GM11168 (cell line): ENCODE results near the gene TRIM43B.
"Not testable (repeated sequence)": the region's sequence is repeated elsewhere in the genome, so short reads cannot be mapped to it uniquely, and the experiment has no call there.

Experiments
- in situ Hi-C: fragments of 300-500 bp; cut with MboI; formaldehyde crosslinking; loops from one replicate; pipeline ENCODE4 v1.12.0; 2022; ENCODE audit warnings: low sequenced_read_pairs; ENCODE audit not compliant: unreplicated experiment

Gene TRIM43B

GRCh38 chr2:95484654-95485053, at the start of gene TRIM43B:
TRIM43B (minus strand) TSS chr2:95484754; CDS start chr2:95482714, 2,040 bp downstream.
- in situ Hi-C loops = loop anchor here (10.0 kb wide), 1 partner anchor 110 kb away; the partner anchor contains the start of gene TRIM43

GRCh38 chr2:95531254-95531771, 46.8 kb upstream of the TRIM43B start:
- in situ Hi-C loops = no loop called here

GRCh38 chr2:95530734-95531133, 46.2 kb upstream of the TRIM43B start:
- in situ Hi-C loops = no loop called here

GRCh38 chr2:95526360-95527341, 42.1 kb upstream of the TRIM43B start:
- in situ Hi-C loops = no loop called here

- in situ Hi-C loops = no loop called here
Observed at GRCh38 chr2:95525294-95526035, 40.9 kb upstream of the TRIM43B start.

GRCh38 chr2:95524195-95524594, 39.6 kb upstream of the TRIM43B start:
- in situ Hi-C loops = no loop called here

- in situ Hi-C loops = no loop called here
Observed at GRCh38 chr2:95514718-95515117, 30.2 kb upstream of the TRIM43B start.

GRCh38 chr2:95514226-95514625, 29.7 kb upstream of the TRIM43B start:
- in situ Hi-C loops = not testable (repeated sequence)

- in situ Hi-C loops = no loop called here
Observed at GRCh38 chr2:95509408-95509807, 24.9 kb upstream of the TRIM43B start.

GRCh38 chr2:95505222-95505621, 20.7 kb upstream of the TRIM43B start:
- in situ Hi-C loops = no loop called here

- in situ Hi-C loops = no loop called here
Observed at GRCh38 chr2:95500854-95501253, 16.3 kb upstream of the TRIM43B start.

- in situ Hi-C loops = not testable (repeated sequence)
Observed at GRCh38 chr2:95492076-95492475, 7.5 kb upstream of the TRIM43B start.

GRCh38 chr2:95475025-95475424, 9.5 kb downstream of the TRIM43B start:
- in situ Hi-C loops = loop anchor here (10.0 kb wide), 1 partner anchor 1550 kb away; no protein-coding TSS in a partner anchor

GRCh38 chr2:95467984-95468383, 16.6 kb downstream of the TRIM43B start:
- in situ Hi-C loops = not testable (repeated sequence)

GRCh38 chr2:95466572-95466971, 18.0 kb downstream of the TRIM43B start:
- in situ Hi-C loops = not testable (repeated sequence)

GRCh38 chr2:95463292-95463691, 21.3 kb downstream of the TRIM43B start:
- in situ Hi-C loops = not testable (repeated sequence)

GRCh38 chr2:95445317-95445716, 39.2 kb downstream of the TRIM43B start:
- in situ Hi-C loops = not testable (repeated sequence)

GRCh38 chr2:95442474-95443099, 42.0 kb downstream of the TRIM43B start:
- in situ Hi-C loops = not testable (repeated sequence)

GRCh38 chr2:95435872-95436209, 48.7 kb downstream of the TRIM43B start:
- in situ Hi-C loops = not testable (repeated sequence)

GRCh38 chr2:95435162-95435871, 49.2 kb downstream of the TRIM43B start:
- in situ Hi-C loops = not testable (repeated sequence)
